WTC11 (cell line): ENCODE results near the gene SORCS2. TPM values are rescaled to one million over a fixed set of nuclear protein-coding genes. Genes with fewer than 3 reads are reported as not detected.

ENCODE experiments used
- ATAC-seq: fragments of 200-7000 bp; cut with Tn5 transposase; 2 replicates; pipeline ENCODE4 v1.10.0; 2021; ENCODE audit warnings: mild to moderate bottlenecking, moderate library complexity
- CTCF ChIA-PET: fragments of 300-600 bp; sonication (Branson Sonifier 250); formaldehyde crosslinking; loops from one replicate; lab custom pipeline; 2021; ENCODE audit warnings: antibody characterized with exemption; lab: Charles Lee
- POLR2A ChIA-PET: fragments of 350-600 bp; sonication (Branson Sonifier 250); formaldehyde crosslinking; loops from one replicate; lab custom pipeline; 2021; ENCODE audit warnings: antibody characterized with exemption; lab: Charles Lee
- DNase-seq: peaks from one replicate; pipeline ENCODE4 v3.0.0; 2021; ENCODE audit warnings: low spot score
- H3K27ac Mint-ChIP-seq: 2 replicates; pipeline ENCODE4 v1.8.0; 2021; ENCODE audit warnings: mixed read lengths
- H3K27me3 Mint-ChIP-seq: 2 replicates; pipeline ENCODE4 v1.8.0; 2021; ENCODE audit warnings: low read depth, mild to moderate bottlenecking, moderate library complexity, mixed read lengths
- H3K36me3 Mint-ChIP-seq: 2 replicates; pipeline ENCODE4 v1.8.0; 2021; ENCODE audit warnings: mixed read lengths
- H3K4me1 Mint-ChIP-seq: 2 replicates; pipeline ENCODE4 v1.8.0; 2022; ENCODE audit warnings: mixed read lengths
- H3K4me3 Mint-ChIP-seq: 2 replicates; pipeline ENCODE4 v1.8.0; 2021; ENCODE audit warnings: mild to moderate bottlenecking, moderate library complexity, mixed read lengths
- H3K9me3 Mint-ChIP-seq: 2 replicates; pipeline ENCODE4 v1.8.0; 2021; ENCODE audit warnings: mixed read lengths
- ARID4B ChIP-seq: sonication (generic); formaldehyde crosslinking; IDR thresholded peaks from 2 replicates; pipeline ENCODE4 v1.8.0; 2023; ENCODE audit warnings: missing genetic modification reagents, mild to moderate bottlenecking, borderline replicate concordance
- ATF3 ChIP-seq: sonication (generic); formaldehyde crosslinking; conservative IDR thresholded peaks from 2 replicates; pipeline ENCODE4 v1.8.1; 2022; ENCODE audit warnings: mild to moderate bottlenecking, missing genetic modification reagents
- ERG ChIP-seq: fragments of 250-450 bp; sonication (Bioruptor Pico); IDR thresholded peaks from 2 replicates; pipeline ENCODE4 v1.8.0; 2021; ENCODE audit warnings: mild to moderate bottlenecking
- GRHL2 ChIP-seq: fragments of 250-450 bp; sonication (Bioruptor Pico); IDR thresholded peaks from 2 replicates; pipeline ENCODE4 v1.8.0; 2022; ENCODE audit warnings: mild to moderate bottlenecking, moderate library complexity; ENCODE audit not compliant: insufficient replicate concordance, severe bottlenecking
- HMGA2 ChIP-seq: fragments of 250-450 bp; sonication (Bioruptor Pico); IDR thresholded peaks from 2 replicates; pipeline ENCODE4 v1.4.0; 2021; ENCODE audit warnings: mild to moderate bottlenecking, moderate library complexity
- IRF2 ChIP-seq: sonication (generic); formaldehyde crosslinking; IDR thresholded peaks from 2 replicates; pipeline ENCODE4 v1.8.0; 2022; ENCODE audit warnings: low read depth, missing genetic modification reagents, borderline replicate concordance
- JAZF1 ChIP-seq: fragments of 250-450 bp; sonication (Bioruptor Pico); IDR thresholded peaks from 2 replicates; pipeline ENCODE4 v1.9.0; 2021; ENCODE audit warnings: moderate library complexity, mild to moderate bottlenecking, inconsistent platforms
- JUN ChIP-seq: sonication (generic); formaldehyde crosslinking; IDR thresholded peaks from 2 replicates; pipeline ENCODE4 v1.8.0; 2023; ENCODE audit warnings: mild to moderate bottlenecking, missing genetic modification reagents
- KAT7 ChIP-seq: sonication (generic); formaldehyde crosslinking; IDR thresholded peaks from 2 replicates; pipeline ENCODE4 v1.8.1; 2023; ENCODE audit warnings: missing genetic modification reagents, mild to moderate bottlenecking, borderline replicate concordance
- MYBL2 ChIP-seq: sonication (generic); formaldehyde crosslinking; IDR thresholded peaks from 2 replicates; pipeline ENCODE4 v1.8.1; 2023; ENCODE audit warnings: mild to moderate bottlenecking, moderate library complexity, missing genetic modification reagents
- NFATC4 ChIP-seq: fragments of 250-450 bp; sonication (Bioruptor Pico); IDR thresholded peaks from 2 replicates; pipeline ENCODE4 v1.9.0; 2021; ENCODE audit warnings: mild to moderate bottlenecking
- NR2C2 ChIP-seq: sonication (generic); formaldehyde crosslinking; IDR thresholded peaks from 2 replicates; pipeline ENCODE4 v1.8.0; 2022; ENCODE audit warnings: mild to moderate bottlenecking, missing genetic modification reagents
- RELA ChIP-seq: sonication (generic); formaldehyde crosslinking; IDR thresholded peaks from 2 replicates; pipeline ENCODE4 v1.8.1; 2022; ENCODE audit warnings: missing genetic modification reagents, mild to moderate bottlenecking, borderline replicate concordance
- TEAD1 ChIP-seq: sonication (generic); formaldehyde crosslinking; IDR thresholded peaks from 2 replicates; pipeline ENCODE4 v1.8.0; 2022; ENCODE audit warnings: mild to moderate bottlenecking, missing genetic modification reagents
- TEAD4 ChIP-seq: sonication (generic); formaldehyde crosslinking; IDR thresholded peaks from 2 replicates; pipeline ENCODE4 v1.8.0; 2022; ENCODE audit warnings: mild to moderate bottlenecking, missing genetic modification reagents
- ZNF219 ChIP-seq: sonication (generic); formaldehyde crosslinking; IDR thresholded peaks from 2 replicates; pipeline ENCODE4 v1.8.0; 2023; ENCODE audit warnings: missing genetic modification reagents, mild to moderate bottlenecking, borderline replicate concordance
- ZNF317 ChIP-seq: sonication (generic); formaldehyde crosslinking; IDR thresholded peaks from 2 replicates; pipeline ENCODE4 v1.8.1; 2023; ENCODE audit warnings: low read depth, mild to moderate bottlenecking, moderate library complexity, missing genetic modification reagents, borderline replicate concordance
- ZNF423 ChIP-seq: fragments of 250-450 bp; sonication (Bioruptor Pico); IDR thresholded peaks from 2 replicates; pipeline ENCODE4 v2.1.2; 2022; ENCODE audit warnings: mild to moderate bottlenecking, moderate library complexity
- ZNF512 ChIP-seq: sonication (generic); formaldehyde crosslinking; IDR thresholded peaks from 2 replicates; pipeline ENCODE4 v1.8.1; 2022; ENCODE audit warnings: missing genetic modification reagents, borderline replicate concordance
- ZNF671 ChIP-seq: fragments of 250-450 bp; sonication (Bioruptor Pico); IDR thresholded peaks from 2 replicates; pipeline ENCODE4 v1.8.0; 2021; ENCODE audit warnings: mild to moderate bottlenecking
- total RNA-seq: library from RNA; stranded (reverse); gene quantifications from 3 replicates; pipeline ENCODE4 v1.2.3, GENCODE V29; 2021

The SORCS2 gene
- total RNA-seq, 1 experiment from 2014 or later: 6.6 TPM

- Mint-ChIP-seq H3K27me3 (no peaks in the 10 kb centered on the region), H3K4me1 (peaks cover 16% of the 10 kb centered on the region), H3K27ac (no peak overlapping the region), H3K9me3 (no peaks in the 10 kb centered on the region), H3K4me3 (no peak overlapping the region), H3K36me3 (no peaks in the 10 kb centered on the region)
- no peak for TF ChIP-seq NFATC4 (CRISPR knock-in tag)
- no peak for TF ChIP-seq MYBL2 (CRISPR knock-in tag)
- no peak for TF ChIP-seq RELA (CRISPR knock-in tag)
- TF ChIP-seq JUN (CRISPR knock-in tag): no peak
- no peak for TF ChIP-seq GRHL2 (CRISPR knock-in tag)
- TF ChIP-seq ZNF512: no peak
- TF ChIP-seq ZNF423 (CRISPR knock-in tag): no peak
- no peak for TF ChIP-seq TEAD4
- TF ChIP-seq NR2C2 (CRISPR knock-in tag): no peak
- no peak for TF ChIP-seq JAZF1 (CRISPR knock-in tag)
- no peak for TF ChIP-seq ZNF671
- no peak for ATAC-seq
- ChIA-PET CTCF (interaction anchor here (1.4 to 2.2 kb wide), 2 partner anchors 10 to 53 kb away, joined by 6 read pairs; no protein-coding TSS in a partner anchor), POLR2A (no interaction called here)
- no peak for DNase-seq
Measured at GRCh38 chr4:7704091-7704490, 511.8 kb downstream of the SORCS2 start.

- H3K4me1 Mint-ChIP-seq: peaks cover 15% of the 10 kb centered on the region
- H3K9me3 Mint-ChIP-seq: no peaks in the 10 kb centered on the region
- POLR2A ChIA-PET: no interaction called here
- H3K4me3 Mint-ChIP-seq: no peak overlapping the region
- H3K27me3 Mint-ChIP-seq: no peaks in the 10 kb centered on the region
- no peak overlapping the region for H3K27ac Mint-ChIP-seq
- DNase-seq (no peak), ATAC-seq (no peak)
- TF ChIP-seq TEAD1 (CRISPR knock-in tag) (no peak), KAT7 (CRISPR knock-in tag) (no peak), ZNF219 (no peak), IRF2 (no peak), ZNF317 (CRISPR knock-in tag) (no peak), ARID4B (CRISPR knock-in tag) (no peak), JUN (CRISPR knock-in tag) (no peak)
- CTCF ChIA-PET: interaction anchor here (0.5 to 2.2 kb wide), 11 partner anchors 9 to 904 kb away, joined by 3 to 6 read pairs (median 3); no protein-coding TSS in a partner anchor
- H3K36me3 Mint-ChIP-seq: no peaks in the 10 kb centered on the region
Measured at GRCh38 chr4:7704625-7705024, 512.3 kb downstream of the SORCS2 start.

- no peaks in the 10 kb centered on the region for H3K9me3 Mint-ChIP-seq
- no peak for TF ChIP-seq MYBL2 (CRISPR knock-in tag)
- TF ChIP-seq HMGA2 (CRISPR knock-in tag): no peak
- TF ChIP-seq ERG (CRISPR knock-in tag): peak; percentile 47; the same call in 1 of the 2 replicates
- TF ChIP-seq ATF3: no peak
- no peak overlapping the region for H3K4me3 Mint-ChIP-seq
- DNase-seq (peak; percentile 42), ATAC-seq (peak; percentile 79)
- no peak overlapping the region for H3K27ac Mint-ChIP-seq
- no peaks in the 10 kb centered on the region for H3K27me3 Mint-ChIP-seq
- POLR2A ChIA-PET: no interaction called here
- CTCF ChIA-PET: interaction anchor here (0.5 to 2.2 kb wide), 16 partner anchors 9 to 903 kb away, joined by 3 to 6 read pairs (median 3); no protein-coding TSS in a partner anchor
- no peaks in the 10 kb centered on the region for H3K36me3 Mint-ChIP-seq
- H3K4me1 Mint-ChIP-seq: peaks cover 12% of the 10 kb centered on the region
Measured at GRCh38 chr4:7705062-7705461, 512.7 kb downstream of the SORCS2 start.
